OCI-LY3 (cell line): ENCODE results near the gene LCOR.

Experiments
- H2AFZ ChIP-seq: fragments of 200-600, 300-600 bp; shearing (Covaris generic); 2 replicates; pipeline ENCODE4 v1.6.0; 2014; ENCODE audit warnings: antibody characterized with exemption, low read depth, low read length
- H3K27ac ChIP-seq: fragments of 200-600, 300-600 bp; sonication (generic); 2 replicates; pipeline ENCODE4 v1.5.1; 2014; ENCODE audit warnings: mild to moderate bottlenecking, low read length, moderate library complexity, mixed read lengths
- H3K27me3 ChIP-seq: fragments of 200-600, 300-600 bp; sonication (generic); 2 replicates; pipeline ENCODE4 v1.6.1; 2014; ENCODE audit warnings: low read depth, low read length, mixed read lengths
- H3K36me3 ChIP-seq: fragments of 200-600, 300-600 bp; sonication (generic); replicated peaks from 2 replicates; pipeline ENCODE3; 2014; ENCODE audit warnings: low read depth, low read length, mixed read lengths
- H3K4me1 ChIP-seq: fragments of 300-600, 200-600 bp; sonication (generic); 2 replicates; pipeline ENCODE4 v1.6.1; 2014; ENCODE audit warnings: low read length, mixed read lengths
- H3K4me2 ChIP-seq: fragments of 200-600, 300-600 bp; sonication (generic); 2 replicates; pipeline ENCODE4 v1.6.1; 2014; ENCODE audit warnings: low read length, mixed read lengths
- H3K4me3 ChIP-seq: fragments of 300-600, 200-600 bp; sonication (generic); 2 replicates; pipeline ENCODE4 v1.5.1; 2014; ENCODE audit warnings: antibody characterized with exemption, mild to moderate bottlenecking, low read length, moderate library complexity
- H3K79me2 ChIP-seq: fragments of 300-600, 200-600 bp; shearing (Covaris generic); 2 replicates; pipeline ENCODE4 v1.6.1; 2014; ENCODE audit warnings: mild to moderate bottlenecking, low read length, mixed read lengths
- H3K9ac ChIP-seq: fragments of 300-600, 200-600 bp; shearing (Covaris generic); 2 replicates; pipeline ENCODE4 v1.6.0; 2014; ENCODE audit warnings: mild to moderate bottlenecking, low read length, moderate library complexity
- H3K9me3 ChIP-seq: fragments of 200-600, 300-600 bp; shearing (Covaris generic); 2 replicates; pipeline ENCODE4 v1.6.1; 2014; ENCODE audit warnings: low read length, mixed read lengths; ENCODE audit not compliant: insufficient read depth
- H4K20me1 ChIP-seq: fragments of 200-600, 300-600 bp; sonication (generic); 2 replicates; pipeline ENCODE4 v1.6.1; 2016; ENCODE audit warnings: low read length, mixed read lengths; ENCODE audit not compliant: insufficient read depth
- CTCF ChIP-seq: fragments of 200-600, 300-600 bp; sonication (generic); IDR thresholded peaks from 2 replicates; pipeline ENCODE4 v1.5.1; 2014; ENCODE audit warnings: antibody characterized with exemption, low read length, low read depth
- EZH2phosphoT487 ChIP-seq: fragments of 200-600 bp; shearing (Covaris generic); IDR thresholded peaks from 2 replicates; pipeline ENCODE4 v1.6.1; 2018; ENCODE audit warnings: antibody characterized with exemption, mixed run types, low read depth

LCOR gene

GRCh38 chr10:97042716-97043562 lies 210.8 kb downstream of the LCOR start:
- Histone ChIP-seq H4K20me1 (no peaks in the 10 kb centered on the region), H3K4me2 (no peak overlapping the region), H3K36me3 (no peaks in the 10 kb centered on the region), H3K9ac (no peak overlapping the region), H3K4me3 (no peak overlapping the region), H3K4me1 (peaks cover 3% of the 10 kb centered on the region), H2AFZ (no peak overlapping the region), H3K79me2 (no peaks in the 10 kb centered on the region), H3K27ac (no peak overlapping the region), H3K27me3 (no peaks in the 10 kb centered on the region), H3K9me3 (no peaks in the 10 kb centered on the region)
- no peak for TF ChIP-seq EZH2phosphoT487
- TF ChIP-seq CTCF = no peak

GRCh38 chr10:97043563-97043855 lies 211.4 kb downstream of the LCOR start:
- TF ChIP-seq EZH2phosphoT487 = no peak
- TF ChIP-seq CTCF = no peak
- no peaks in the 10 kb centered on the region for H4K20me1 ChIP-seq
- H3K27ac ChIP-seq = no peak overlapping the region
- H3K4me1 ChIP-seq = no peaks in the 10 kb centered on the region
- no peak overlapping the region for H3K4me2 ChIP-seq
- H3K79me2 ChIP-seq = no peaks in the 10 kb centered on the region
- no peaks in the 10 kb centered on the region for H3K27me3 ChIP-seq
- no peak overlapping the region for H3K4me3 ChIP-seq
- no peaks in the 10 kb centered on the region for H3K36me3 ChIP-seq
- H2AFZ ChIP-seq = no peak overlapping the region
- H3K9ac ChIP-seq = no peak overlapping the region
- H3K9me3 ChIP-seq = no peaks in the 10 kb centered on the region
